Naive B cell (primary cell): ENCODE measurements around the gene ZSWIM8. TPM values are rescaled to one million over a fixed set of nuclear protein-coding genes. Genes with fewer than 3 reads are reported as not detected.
A peak's percentile ranks its signal among the peaks of the same experiment; 100 is the strongest.
"Not testable (repeated sequence)": the region's sequence is repeated elsewhere in the genome, so short reads cannot be mapped to it uniquely, and the experiment has no call there.

Source experiments
- ATAC-seq, 2 donors: fragments of 150-1000 bp; cut with Tn5 transposase; 2 replicates each; pipeline ENCODE4 v1.10.0; 2021; ENCODE audit warnings: low read depth in 2 of 2, mild to moderate bottlenecking in 2 of 2, moderate library complexity in 2 of 2
- DNase-seq: peaks from one replicate; pipeline ENCODE4 v3.0.0; 2022
- H3K27ac Mint-ChIP-seq, 6 donors: one replicate each; pipeline ENCODE4 v1.8.0; 2020 to 2022; ENCODE audit warnings: mild to moderate bottlenecking in 6 of 6, mixed read lengths in 6 of 6, moderate library complexity in 5 of 6, inconsistent platforms in 2 of 6
- H3K27me3 Mint-ChIP-seq, 3 donors: one replicate each; pipeline ENCODE4 v1.8.0; 2021 to 2022; ENCODE audit warnings: mixed read lengths in 3 of 3, mild to moderate bottlenecking in 1 of 3
- H3K36me3 Mint-ChIP-seq, 2 donors: one replicate each; pipeline ENCODE4 v1.8.0; 2020 to 2022; ENCODE audit warnings: mixed read lengths in 2 of 2, inconsistent platforms in 1 of 2, mild to moderate bottlenecking in 1 of 2
- H3K4me1 Mint-ChIP-seq, 3 donors: one replicate each; pipeline ENCODE4 v1.8.0; 2020 to 2022; ENCODE audit warnings: mixed read lengths in 3 of 3, inconsistent platforms in 1 of 3, mild to moderate bottlenecking in 1 of 3, moderate library complexity in 1 of 3
- H3K4me3 Mint-ChIP-seq, 8 donors: one replicate each; pipeline ENCODE4 v1.8.0; 2020 to 2022; ENCODE audit warnings: mild to moderate bottlenecking in 8 of 8, mixed read lengths in 8 of 8, moderate library complexity in 8 of 8, inconsistent platforms in 2 of 8
- H3K9me3 Mint-ChIP-seq, 7 donors: one replicate each; pipeline ENCODE4 v1.8.0; 2020 to 2022; ENCODE audit warnings: mixed read lengths in 7 of 7, mild to moderate bottlenecking in 5 of 7, inconsistent platforms in 2 of 7, moderate library complexity in 1 of 7
- polyA plus RNA-seq, 6 donors: library from polyadenylated mRNA; unstranded; fragments of 300-500 nt; fragmentation: Illumina TruSeq; gene quantifications; one replicate each; pipeline ENCODE4 v1.2.3, GENCODE V29; 2021; ENCODE audit warnings: low read depth in 6 of 6

The ZSWIM8 gene
- polyA plus RNA-seq, 6 donors from 2014 or later: 4.3 to 21.7 (median 15.8) TPM

- no peak for ATAC-seq
- no peak overlapping the region for H3K4me3 Mint-ChIP-seq
- H3K27ac Mint-ChIP-seq: no peak overlapping the region
- peaks cover 0 to 2% (median 0%) of the 10 kb centered on the region in 7 donors for H3K9me3 Mint-ChIP-seq
- peaks cover 0 to 4% of the 10 kb centered on the region in 2 donors for H3K36me3 Mint-ChIP-seq
- peaks cover 0 to 11% (median 9%) of the 10 kb centered on the region in 3 donors for H3K4me1 Mint-ChIP-seq
- DNase-seq: no peak
- no peaks in the 10 kb centered on the region for H3K27me3 Mint-ChIP-seq
Observed at GRCh38 chr10:73814896-73815718, 29.7 kb downstream of the ZSWIM8 start.

- H3K4me1 Mint-ChIP-seq: peaks cover 0 to 10% (median 6%) of the 10 kb centered on the region in 3 donors
- H3K9me3 Mint-ChIP-seq: peaks cover 0 to 2% (median 0%) of the 10 kb centered on the region in 7 donors
- no peaks in the 10 kb centered on the region for H3K27me3 Mint-ChIP-seq
- DNase-seq (no peak), ATAC-seq (no peak)
- no peak overlapping the region for H3K27ac Mint-ChIP-seq
- no peak overlapping the region for H3K4me3 Mint-ChIP-seq
- H3K36me3 Mint-ChIP-seq: peaks cover 0 to 4% of the 10 kb centered on the region in 2 donors
Observed at GRCh38 chr10:73815719-73816030, 30.3 kb downstream of the ZSWIM8 start.

DNA sequence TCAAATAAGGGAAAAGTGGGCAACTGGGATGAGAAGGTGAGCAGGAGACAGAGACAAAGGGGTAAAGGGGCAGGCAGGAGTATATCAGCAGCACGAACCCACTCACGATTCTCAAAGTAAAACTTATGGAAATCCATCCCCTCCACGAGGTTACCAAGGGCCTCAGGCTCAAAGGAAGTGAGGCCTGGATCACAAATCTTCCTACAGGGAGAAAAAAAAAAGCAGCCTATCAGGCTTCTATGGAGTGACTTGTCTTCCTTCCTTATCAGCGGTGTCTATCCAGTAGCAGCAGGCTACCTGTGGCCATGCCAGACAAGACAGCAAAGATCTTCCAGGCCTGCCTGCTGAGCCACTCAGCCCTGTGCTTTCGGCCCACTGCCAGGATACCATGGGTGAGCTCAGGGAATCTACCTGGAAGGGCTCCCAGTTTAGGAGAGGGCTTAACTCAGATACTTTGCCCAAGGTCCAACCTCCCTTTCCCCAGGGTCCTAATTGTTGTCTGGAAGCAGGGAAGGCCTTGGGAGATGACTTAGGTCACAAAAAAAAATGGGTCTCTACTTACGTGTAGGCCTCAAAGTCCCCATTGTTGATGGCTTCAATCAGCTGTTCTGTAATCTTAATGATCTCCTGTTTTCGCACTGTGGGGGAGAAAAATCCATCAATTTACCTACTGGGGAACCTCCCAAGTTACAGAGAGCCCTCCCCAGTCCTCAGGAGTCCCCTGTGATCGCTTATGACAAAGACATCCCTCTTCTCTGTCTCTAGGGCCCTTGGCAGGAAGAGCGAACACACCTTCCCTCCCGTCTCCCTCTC is 31.7 kb downstream of the ZSWIM8 start:
- Mint-ChIP-seq H3K27me3 (no peaks in the 10 kb centered on the region), H3K36me3 (peaks cover 0 to 4% of the 10 kb centered on the region in 2 donors), H3K4me1 (peaks cover 0 to 10% (median 4%) of the 10 kb centered on the region in 3 donors), H3K27ac (peak overlapping the region in 2 of 6 donors; percentile 47 to 58), H3K9me3 (peaks cover 0 to 2% (median 0%) of the 10 kb centered on the region in 7 donors), H3K4me3 (peak overlapping the region in 1 of 8 donors; percentile 56)
- ATAC-seq (no peak), DNase-seq (no peak)

DNA sequence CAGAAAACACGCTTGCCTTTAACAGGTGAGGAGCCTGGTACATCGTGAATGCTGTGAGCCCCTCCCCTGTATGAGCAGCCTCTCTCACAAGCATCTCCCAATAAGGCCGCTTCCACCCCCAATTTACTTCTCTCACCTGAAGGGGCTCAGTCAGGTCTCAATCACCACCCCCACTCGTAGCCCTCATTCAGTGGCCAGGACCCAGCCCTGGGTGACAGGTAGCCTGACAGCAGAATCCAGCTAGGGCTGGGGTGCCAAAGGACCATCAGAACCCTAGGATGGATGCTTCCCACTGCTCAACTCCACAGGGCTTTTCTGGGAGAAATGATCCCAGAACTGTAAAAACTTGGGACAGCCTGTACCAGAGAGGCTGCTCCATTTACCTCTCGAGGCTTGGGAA is 32.4 kb downstream of the ZSWIM8 start:
- DNase-seq: no peak
- H3K36me3 Mint-ChIP-seq: peaks cover 0 to 4% of the 10 kb centered on the region in 2 donors
- no peaks in the 10 kb centered on the region for H3K9me3 Mint-ChIP-seq
- no peak overlapping the region for H3K27ac Mint-ChIP-seq
- no peak overlapping the region for H3K4me3 Mint-ChIP-seq
- no peak for ATAC-seq
- H3K4me1 Mint-ChIP-seq: peaks cover 0 to 7% (median 6%) of the 10 kb centered on the region in 3 donors
- no peaks in the 10 kb centered on the region for H3K27me3 Mint-ChIP-seq

GRCh38 chr10:73818402-73818801 is 33.0 kb downstream of the ZSWIM8 start:
- ATAC-seq (no peak), DNase-seq (no peak)
- Mint-ChIP-seq H3K4me3 (no peak overlapping the region), H3K4me1 (peaks cover 0 to 1% (median under 1%) of the 10 kb centered on the region in 3 donors), H3K27me3 (no peaks in the 10 kb centered on the region), H3K9me3 (no peaks in the 10 kb centered on the region), H3K27ac (no peak overlapping the region), H3K36me3 (peaks cover 0 to 4% of the 10 kb centered on the region in 2 donors)

DNA sequence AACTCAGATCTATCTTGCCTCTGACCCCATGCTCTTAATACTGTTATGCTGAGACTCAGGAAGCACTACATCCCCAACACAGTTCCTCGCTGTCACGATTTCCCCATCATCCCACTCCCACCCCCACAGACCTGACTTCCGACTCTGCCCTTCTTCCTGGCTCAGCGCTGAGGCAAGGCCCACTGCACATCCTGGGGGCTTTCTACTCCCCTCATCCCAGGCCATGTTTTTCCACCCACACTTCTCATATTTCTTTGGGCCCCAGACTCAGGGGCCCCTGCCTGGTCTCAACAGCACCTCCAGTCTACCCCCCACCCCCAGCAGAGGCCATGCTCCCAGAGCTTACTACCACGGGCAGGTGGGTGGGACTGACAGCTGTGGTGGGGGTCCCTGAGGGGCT is 33.7 kb downstream of the ZSWIM8 start:
- H3K4me3 Mint-ChIP-seq: no peak overlapping the region
- ATAC-seq (no peak), DNase-seq (no peak)
- no peaks in the 10 kb centered on the region for H3K27me3 Mint-ChIP-seq
- H3K36me3 Mint-ChIP-seq: no peaks in the 10 kb centered on the region
- peaks cover 0 to 1% (median 0%) of the 10 kb centered on the region in 3 donors for H3K4me1 Mint-ChIP-seq
- H3K27ac Mint-ChIP-seq: no peak overlapping the region
- H3K9me3 Mint-ChIP-seq: no peaks in the 10 kb centered on the region

DNA sequence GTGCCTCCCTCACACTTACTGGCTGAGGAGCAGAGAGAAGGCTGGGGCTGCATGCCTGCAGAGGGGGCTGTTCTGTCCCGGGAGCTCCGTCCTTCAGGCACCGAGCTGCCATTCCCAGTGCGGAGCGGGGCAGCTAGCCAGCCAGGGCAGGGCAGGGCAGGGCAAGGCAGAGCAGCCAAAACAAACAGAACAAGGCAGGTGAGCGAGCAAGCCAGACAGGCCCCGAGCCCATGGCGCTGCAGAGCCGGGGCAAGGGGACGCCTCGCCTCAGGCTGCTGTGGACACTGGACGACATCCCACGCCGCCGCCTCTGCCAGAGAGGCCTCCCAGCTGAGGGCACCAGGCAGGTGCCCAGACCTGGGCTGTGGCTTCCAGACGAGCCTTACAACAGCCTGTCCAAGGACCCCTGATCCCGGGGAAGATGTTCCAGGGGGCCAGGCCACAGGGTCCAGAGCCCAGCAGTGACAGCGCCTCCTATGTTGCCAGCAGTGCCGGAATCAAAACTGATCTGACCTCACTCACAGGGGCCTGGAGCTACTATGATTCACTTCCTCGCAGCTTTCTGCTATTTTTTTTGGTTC is 34.2 kb downstream of the ZSWIM8 start:
- Mint-ChIP-seq H3K36me3 (no peaks in the 10 kb centered on the region), H3K9me3 (no peaks in the 10 kb centered on the region), H3K27ac (no peak overlapping the region), H3K27me3 (no peaks in the 10 kb centered on the region), H3K4me3 (peak overlapping the region in 1 of 8 donors; percentile 25), H3K4me1 (peaks cover 0 to 1% (median 0%) of the 10 kb centered on the region in 3 donors)
- DNase-seq (no peak), ATAC-seq (no peak)

DNA sequence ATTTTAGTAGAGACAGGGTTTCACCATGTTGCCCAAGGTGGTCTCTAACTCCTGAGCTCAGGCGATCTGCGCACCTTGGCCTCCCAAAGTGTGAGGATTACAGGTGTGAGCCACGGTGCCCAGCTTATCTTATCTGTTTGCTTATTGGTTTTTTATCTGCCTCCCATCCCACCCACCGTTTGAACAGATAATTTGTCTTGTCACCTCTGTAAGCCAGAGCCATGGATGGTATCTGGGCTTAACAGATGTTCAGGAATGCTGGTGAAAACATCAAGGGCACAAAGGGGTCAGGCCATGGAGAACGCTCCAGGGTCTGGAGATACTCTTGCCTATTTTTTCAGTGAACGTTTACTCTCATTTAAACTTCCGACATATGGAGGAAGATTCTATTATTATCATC is 38.0 kb downstream of the ZSWIM8 start:
- H3K27me3 Mint-ChIP-seq: no peaks in the 10 kb centered on the region
- peaks cover 0 to 5% of the 10 kb centered on the region in 2 donors for H3K36me3 Mint-ChIP-seq
- no peak for DNase-seq
- peaks cover 0 to 1% (median 0%) of the 10 kb centered on the region in 3 donors for H3K4me1 Mint-ChIP-seq
- no peaks in the 10 kb centered on the region for H3K9me3 Mint-ChIP-seq
- no peak overlapping the region for H3K27ac Mint-ChIP-seq
- H3K4me3 Mint-ChIP-seq: no peak overlapping the region
- ATAC-seq: no peak

DNA sequence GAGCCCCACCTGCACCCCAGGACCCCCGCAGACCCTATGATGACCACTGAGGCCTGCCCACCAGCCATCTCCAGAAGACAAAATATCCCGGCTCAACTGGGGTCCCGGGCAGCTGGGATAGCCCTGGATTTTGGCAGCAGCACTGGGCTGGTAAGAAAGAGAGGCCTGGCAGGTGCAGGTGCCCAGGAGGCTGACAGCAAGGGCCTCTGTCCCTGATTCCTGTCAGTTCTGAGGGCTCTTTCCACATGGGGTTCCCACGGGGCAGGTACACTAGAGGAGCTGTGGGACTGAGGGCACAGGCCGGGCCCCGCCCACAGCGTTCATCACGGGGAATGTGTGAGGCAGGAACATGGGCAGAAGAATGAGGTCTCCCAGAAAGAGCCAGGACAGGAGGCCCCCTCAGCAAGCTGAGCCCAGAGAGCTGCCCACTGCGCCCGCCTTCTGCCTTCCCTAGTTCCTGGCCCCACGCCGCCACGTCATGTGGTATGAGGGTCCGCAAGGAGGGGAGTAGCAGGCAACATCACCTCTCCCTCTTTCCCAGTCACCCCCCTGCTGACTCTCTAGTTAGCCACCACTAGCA is 38.8 kb downstream of the ZSWIM8 start:
- no peaks in the 10 kb centered on the region for H3K9me3 Mint-ChIP-seq
- no peaks in the 10 kb centered on the region for H3K27me3 Mint-ChIP-seq
- peaks cover 0 to 1% (median 0%) of the 10 kb centered on the region in 3 donors for H3K4me1 Mint-ChIP-seq
- ATAC-seq (no peak), DNase-seq (no peak)
- peaks cover 0 to 5% of the 10 kb centered on the region in 2 donors for H3K36me3 Mint-ChIP-seq
- H3K4me3 Mint-ChIP-seq: no peak overlapping the region
- no peak overlapping the region for H3K27ac Mint-ChIP-seq

- H3K27ac Mint-ChIP-seq: peak overlapping the region in 1 of 6 donors; percentile 63
- no peaks in the 10 kb centered on the region for H3K27me3 Mint-ChIP-seq
- no peaks in the 10 kb centered on the region for H3K9me3 Mint-ChIP-seq
- DNase-seq: no peak
- no peak for ATAC-seq
- H3K4me3 Mint-ChIP-seq: no peak overlapping the region
- peaks cover 0 to under 1% (median 0%) of the 10 kb centered on the region in 3 donors for H3K4me1 Mint-ChIP-seq
- peaks cover 0 to 5% of the 10 kb centered on the region in 2 donors for H3K36me3 Mint-ChIP-seq
Observed at GRCh38 chr10:73827346-73828089, 42.1 kb downstream of the ZSWIM8 start.

- DNase-seq: no peak
- H3K36me3 Mint-ChIP-seq: peaks cover 0 to 5% of the 10 kb centered on the region in 2 donors
Observed at GRCh38 chr10:73828161-73828560, 42.8 kb downstream of the ZSWIM8 start.

DNA sequence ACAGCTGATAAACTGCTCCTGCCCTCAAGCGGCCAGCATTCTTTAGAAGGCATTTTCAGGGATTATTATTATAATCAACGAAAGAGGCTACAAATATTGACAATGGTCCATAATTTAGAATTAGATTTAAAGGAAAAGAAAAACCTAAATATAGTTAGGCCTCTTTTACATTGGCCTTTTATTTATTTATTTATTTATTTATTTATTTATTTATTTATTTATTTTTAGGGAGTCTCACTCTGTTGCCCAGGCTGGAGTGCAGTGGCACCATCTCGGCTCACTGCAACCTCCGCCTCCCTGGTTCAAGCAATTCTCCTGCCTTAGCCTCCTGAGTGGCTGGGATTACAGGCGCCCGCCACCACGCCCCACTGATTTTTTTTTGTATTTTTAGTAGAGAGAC is 43.7 kb downstream of the ZSWIM8 start:
- H3K27me3 Mint-ChIP-seq, H3K9me3 Mint-ChIP-seq, H3K27ac Mint-ChIP-seq, ATAC-seq, H3K36me3 Mint-ChIP-seq, H3K4me3 Mint-ChIP-seq, H3K4me1 Mint-ChIP-seq, DNase-seq: not testable (repeated sequence)

More at GRCh38 chr10:73828161-73828560, 42.8 kb downstream of the ZSWIM8 start:
- Mint-ChIP-seq H3K27me3 (no peaks in the 10 kb centered on the region), H3K4me3 (no peak overlapping the region), H3K4me1 (no peaks in the 10 kb centered on the region), H3K9me3 (no peaks in the 10 kb centered on the region), H3K27ac (peak overlapping the region in 1 of 6 donors; percentile 14)
- ATAC-seq: no peak
